Thyroid gland (tissue), 4 donors: ENCODE data around the gene SERINC3. TPM values are rescaled to one million over a fixed set of nuclear protein-coding genes. Genes with fewer than 3 reads are reported as not detected.

ENCODE experiments used
- DNase-seq, 2 donors: peaks; one replicate each; pipeline ENCODE4 v3.0.0-alpha.2; 2019
- H3K27ac ChIP-seq, 3 donors: fragments of 200-600 bp; sonication (generic); 1 replicate in 2 of 3; 2 replicates in 1 of 3; pipeline ENCODE4 v1.5.1; 2016 to 2019; ENCODE audit warnings: mild to moderate bottlenecking in 1 of 3, moderate library complexity in 1 of 3
- H3K27me3 ChIP-seq: fragments of 200-600 bp; sonication (generic); one replicate; pipeline ENCODE4 v1.5.1; 2019
- H3K36me3 ChIP-seq, 2 donors: fragments of 200-600 bp; sonication (generic); one replicate each; pipeline ENCODE4 v1.5.1; 2016 to 2019
- H3K4me1 ChIP-seq, 2 donors: fragments of 200-600 bp; sonication (generic); one replicate each; pipeline ENCODE4 v1.5.1; 2017 to 2019
- H3K4me3 ChIP-seq, 3 donors: fragments of 200-600 bp; sonication (generic); replicated peaks in 1 of 3; 1 replicate in 2 of 3; 2 replicates in 1 of 3; pipeline ENCODE4 v1.5.1; 2016; ENCODE audit warnings: mild to moderate bottlenecking in 1 of 3
- H3K9me3 ChIP-seq: fragments of 200-600 bp; sonication (generic); one replicate; pipeline ENCODE4 v1.5.1; 2017
- CTCF ChIP-seq, 6 experiments: fragments of 200-600 bp in 3 of 6; fragments of 450-650 bp in 3 of 6; sonication (generic) in 3 of 6; IDR thresholded peaks; one replicate each; pipeline ENCODE4 v1.5.1; 2016 to 2019; ENCODE audit warnings: antibody characterized with exemption in 6 of 6, mild to moderate bottlenecking in 2 of 6, inconsistent platforms in 1 of 6, moderate library complexity in 1 of 6
- POLR2A ChIP-seq, 2 donors: fragments of 450-650 bp; IDR thresholded peaks; one replicate each; pipeline ENCODE4 v1.6.1; 2017; ENCODE audit warnings: antibody characterized with exemption in 2 of 2, mild to moderate bottlenecking in 2 of 2, moderate library complexity in 1 of 2
- WGBS, 2 donors: methylation state at CpG; one replicate each; pipeline ENCODE4 v1.1.5; 2017; 5-methylcytosine and 5-hydroxymethylcytosine counted together
- intact Hi-C: fragments of 100-400 bp; cut with DNase I; formaldehyde crosslinking; loops from one replicate; pipeline ENCODE4 v1.15.1; 2023
- total RNA-seq, 4 donors: library from RNA; depleted of rRNA; stranded (reverse); fragments of >200 nt; gene quantifications; one replicate each; pipeline ENCODE4 v1.2.3, GENCODE V29; 2016

The SERINC3 gene
- total RNA-seq = 100 to 1,000 TPM; 113 to 140 (median 137) TPM

- Histone ChIP-seq H3K4me3 (peak within 1 kb of the TSS; percentile 71 to 100 (median 96)), H3K9me3 (no peaks in the 10 kb centered on the region), H3K4me1 (peaks cover 20 to 38% of the 10 kb centered on the region in 2 donors), H3K27ac (peak within 1 kb of the TSS; percentile 91 to 100 (median 100)), H3K36me3 (no peaks in the 10 kb centered on the region), H3K27me3 (no peaks in the 10 kb centered on the region)
- TF ChIP-seq POLR2A (IDR thresholded peaks at IDR 0.05) (peak; percentile 60 to 96), CTCF (IDR thresholded peaks at IDR 0.05) (peak in 4 of 6 experiments; percentile 23 to 48 (median 37))
- peak; percentile 96 to 97 for DNase-seq
- 1% methylated on average over 18 to 22 of the region's 49 CpGs for WGBS, 2 donors
- intact Hi-C loops = no loop called here
Observed at GRCh38 chr20:44521484-44522481, at the start of gene SERINC3. Gene SERINC3, minus strand, starts transcription at chr20:44522070. Its CDS starts 119 bp downstream, at chr20:44521951.

GRCh38 chr20:44571362-44571988 is 49.6 kb upstream of the SERINC3 start:
- intact Hi-C loops = no loop called here
- TF ChIP-seq CTCF (IDR thresholded peaks at IDR 0.05) = no peak
- TF ChIP-seq POLR2A (IDR thresholded peaks at IDR 0.05) = no peak
- no peaks in the 10 kb centered on the region for H3K9me3 ChIP-seq
- no peak overlapping the region for H3K4me3 ChIP-seq
- H3K4me1 ChIP-seq = peaks cover 15 to 34% of the 10 kb centered on the region in 2 donors
- DNase-seq = no peak
- no peaks in the 10 kb centered on the region for H3K27me3 ChIP-seq
- WGBS, 2 donors = 76 to 81% methylated on average over 6 of the region's 6 CpGs
- peak overlapping the region in 2 of 3 donors; percentile 78 to 82 for H3K27ac ChIP-seq
- H3K36me3 ChIP-seq = no peaks in the 10 kb centered on the region

GRCh38 chr20:44570367-44570766 is 48.5 kb upstream of the SERINC3 start:
- TF ChIP-seq CTCF (IDR thresholded peaks at IDR 0.05) (no peak), POLR2A (IDR thresholded peaks at IDR 0.05) (no peak)
- H3K36me3 ChIP-seq = no peaks in the 10 kb centered on the region
- H3K4me3 ChIP-seq = no peak overlapping the region
- H3K4me1 ChIP-seq = peaks cover 15 to 31% of the 10 kb centered on the region in 2 donors
- H3K27me3 ChIP-seq = no peaks in the 10 kb centered on the region
- intact Hi-C loops = no loop called here
- no peaks in the 10 kb centered on the region for H3K9me3 ChIP-seq
- DNase-seq = no peak
- 93 to 97% methylated on average over 1 of the region's 1 CpG for WGBS, 2 donors
- no peak overlapping the region for H3K27ac ChIP-seq

GRCh38 chr20:44566811-44567210 is 44.9 kb upstream of the SERINC3 start:
- intact Hi-C loops = no loop called here
- no peak overlapping the region for H3K27ac ChIP-seq
- no peaks in the 10 kb centered on the region for H3K27me3 ChIP-seq
- H3K4me3 ChIP-seq = no peak overlapping the region
- peaks cover 0 to under 1% of the 10 kb centered on the region in 2 donors for H3K4me1 ChIP-seq
- no peaks in the 10 kb centered on the region for H3K36me3 ChIP-seq
- TF ChIP-seq CTCF (IDR thresholded peaks at IDR 0.05) = no peak
- TF ChIP-seq POLR2A (IDR thresholded peaks at IDR 0.05) = no peak
- no peak for DNase-seq
- H3K9me3 ChIP-seq = no peaks in the 10 kb centered on the region
